Panc1 (cell line): ENCODE measurements around the gene RBMS3. TPM values are rescaled to one million over a fixed set of nuclear protein-coding genes. Genes with fewer than 3 reads are reported as not detected.

Experiments used
- ATAC-seq: fragments of 200-7000 bp; cut with Tn5 transposase; 2 replicates; pipeline ENCODE4 v1.9.1; 2020; ENCODE audit warnings: mild to moderate bottlenecking, moderate library complexity
- BruUV-seq: library from RNA; stranded (reverse); fragments of 400-500 nt; replicated peaks from 2 replicates; lab custom pipeline; 2021; lab: Mats Ljungman, UMichigan
- CTCF ChIA-PET: fragments of 300-600 bp; sonication (Branson Sonifier 250); formaldehyde crosslinking; loops from one replicate; lab custom pipeline; 2022; ENCODE audit warnings: antibody characterized with exemption; lab: Charles Lee
- POLR2A ChIA-PET: fragments of 300-600 bp; sonication (Branson Sonifier 250); formaldehyde crosslinking; loops from one replicate; lab custom pipeline; 2022; ENCODE audit warnings: antibody characterized with exemption; lab: Charles Lee
- DNase-seq: peaks from one replicate; pipeline ENCODE4 v3.0.0-alpha.2; 2010; ENCODE audit warnings: low read depth, low spot score
- H3K27ac ChIP-seq: 2 replicates; pipeline ENCODE4 v1.5.1; 2011; ENCODE audit warnings: mild to moderate bottlenecking, low read length, inconsistent platforms
- H3K27me3 ChIP-seq: fragments of 200-500 bp; sonication (Bioruptor generic); 2 replicates; pipeline ENCODE4 v1.6.0; 2014; ENCODE audit warnings: low read length, inconsistent platforms; ENCODE audit not compliant: control insufficient read depth, insufficient read depth
- H3K36me3 ChIP-seq: fragments of 200-500 bp; sonication (Bioruptor generic); 2 replicates; pipeline ENCODE4 v1.5.1; 2014; ENCODE audit warnings: inconsistent platforms, mild to moderate bottlenecking, low read length, moderate library complexity; ENCODE audit not compliant: control insufficient read depth, insufficient read depth
- H3K4me1 ChIP-seq: 2 replicates; pipeline ENCODE4 v1.5.1; 2011; ENCODE audit warnings: inconsistent platforms, mild to moderate bottlenecking, low read length, moderate library complexity; ENCODE audit not compliant: control insufficient read depth, insufficient read depth
- H3K4me3 ChIP-seq, 2 experiments: 2 replicates each; pipeline ENCODE4 v1.5.1; 2011 to 2012; ENCODE audit warnings: low read depth in 2 of 2, low read length in 2 of 2, mild to moderate bottlenecking in 2 of 2, inconsistent platforms in 1 of 2, moderate library complexity in 1 of 2
- H3K9me3 ChIP-seq: fragments of 200-500 bp; sonication (Bioruptor generic); 2 replicates; pipeline ENCODE4 v1.5.1; 2014; ENCODE audit warnings: low read depth, mild to moderate bottlenecking, inconsistent platforms, low read length, moderate library complexity; ENCODE audit not compliant: control insufficient read depth, insufficient read depth
- CTCF ChIP-seq: fragments of 450-650 bp; IDR thresholded peaks from 2 replicates; pipeline ENCODE4 v1.5.1; 2017; ENCODE audit warnings: mild to moderate bottlenecking
- POLR2AphosphoS5 ChIP-seq: IDR thresholded peaks from 2 replicates; pipeline ENCODE4 v1.6.1; 2012; ENCODE audit warnings: mild to moderate bottlenecking, low read depth, low read length, moderate library complexity
- REST ChIP-seq, 2 experiments: IDR thresholded peaks; 2 replicates each; pipeline ENCODE4 v1.6.1; 2011 to 2012; ENCODE audit warnings: low read depth in 2 of 2, control low read depth in 1 of 2, low read length in 1 of 2, mild to moderate bottlenecking in 1 of 2, moderate library complexity in 1 of 2; ENCODE audit not compliant: insufficient read depth in 1 of 2
- SIN3A ChIP-seq: IDR thresholded peaks from 2 replicates; pipeline ENCODE4 v1.6.1; 2012; ENCODE audit warnings: low read depth, mild to moderate bottlenecking, low read length, moderate library complexity, borderline replicate concordance; ENCODE audit not compliant: insufficient read depth
- TCF7L2 ChIP-seq: IDR thresholded peaks from 2 replicates; pipeline ENCODE4 v1.6.1; 2011; ENCODE audit warnings: mild to moderate bottlenecking, low read depth, low read length, inconsistent platforms
- in situ Hi-C: cut with HindIII; loops from 2 replicates; pipeline ENCODE4 v1.10.0; 2016; ENCODE audit warnings: low sequenced_read_pairs, low pct_unique_long_range_greater_than_20kb
- intact Hi-C: fragments of 100-400 bp; cut with micrococcal nuclease; formaldehyde crosslinking; loops from one replicate; pipeline ENCODE4 v1.10.0; 2022; ENCODE audit not compliant: unreplicated experiment
- total RNA-seq: library from RNA; stranded (reverse); gene quantifications from one replicate; pipeline ENCODE4 v1.2.1, GENCODE V29; 2021; ENCODE audit not compliant: unreplicated experiment

Gene RBMS3
- total RNA-seq, 1 experiment from 2014 or later: 1.1 TPM

GRCh38 chr3:29497282-29497681 is 216.4 kb downstream of the RBMS3 start:
- no peak for DNase-seq
- Histone ChIP-seq H3K36me3 (no peaks in the 10 kb centered on the region), H3K9me3 (no peaks in the 10 kb centered on the region), H3K4me3 (no peak overlapping the region), H3K27me3 (no peaks in the 10 kb centered on the region), H3K27ac (no peak overlapping the region), H3K4me1 (no peaks in the 10 kb centered on the region)
- CTCF ChIA-PET: no interaction called here
- ATAC-seq: no peak
- no peak for TF ChIP-seq CTCF
- TF ChIP-seq TCF7L2: no peak
- no peak for TF ChIP-seq REST (IDR thresholded peaks at IDR 0.05; ENCODE audit: insufficient read depth in 1 of 2, low read depth in 2 of 2, low read length in 1 of 2)
- no peak for TF ChIP-seq POLR2AphosphoS5
- no peak for TF ChIP-seq SIN3A
- in situ Hi-C loops (no loop called here), intact Hi-C loops (no loop called here)
- POLR2A ChIA-PET: no interaction called here
- no TSS peak for BruUV-seq

GRCh38 chr3:29502771-29503170 is 221.9 kb downstream of the RBMS3 start:
- Histone ChIP-seq H3K4me3 (no peak overlapping the region), H3K9me3 (no peaks in the 10 kb centered on the region), H3K27me3 (no peaks in the 10 kb centered on the region), H3K27ac (no peak overlapping the region), H3K36me3 (no peaks in the 10 kb centered on the region), H3K4me1 (no peaks in the 10 kb centered on the region)
- in situ Hi-C loops (no loop called here), intact Hi-C loops (no loop called here)
- DNase-seq: no peak
- no peak for ATAC-seq
- POLR2A ChIA-PET: no interaction called here
- TF ChIP-seq SIN3A: no peak
- no peak for TF ChIP-seq REST (IDR thresholded peaks at IDR 0.05; ENCODE audit: insufficient read depth in 1 of 2, low read depth in 2 of 2, low read length in 1 of 2)
- TF ChIP-seq POLR2AphosphoS5: no peak
- TF ChIP-seq CTCF: no peak
- no peak for TF ChIP-seq TCF7L2
- CTCF ChIA-PET: no interaction called here
- no TSS peak for BruUV-seq
